ENCODE data around the gene FBXL3.

GRCh38 chr13:77048681-77049080 lies 21.7 kb upstream of the FBXL3 start:
- TF ChIP-seq POLR2A (IDR thresholded peaks at IDR 0.05; ENCODE audit: low read depth, low read length): no peak
- TF ChIP-seq POLR2AphosphoS5 (IDR thresholded peaks at IDR 0.05; ENCODE audit: low read depth, low read length): no peak

Measured in GM12892 (cell line).